Measurements from ENCODE around the gene WNT7B.

WNT7B gene

DNA sequence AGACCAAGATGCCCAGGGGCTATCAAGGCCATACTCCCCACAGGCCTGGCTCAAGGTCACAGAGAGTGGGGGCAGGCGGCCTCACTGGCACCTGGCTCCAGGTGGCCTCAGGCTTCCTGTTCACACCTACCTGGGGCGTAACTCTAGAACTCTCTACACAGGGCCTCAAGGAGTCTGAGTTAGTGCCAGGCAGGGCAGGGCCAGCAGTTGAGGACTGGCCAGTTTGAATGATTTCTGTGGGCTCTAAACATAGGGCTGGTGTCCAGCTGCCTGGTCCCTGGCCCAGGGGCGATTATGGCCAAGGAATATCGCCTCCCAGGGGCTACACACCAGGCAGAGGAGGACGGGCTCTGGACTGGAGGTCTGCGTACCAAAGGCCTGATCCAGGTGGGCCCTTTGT lies 79.2 kb downstream of the WNT7B start:
- H3K9me3 ChIP-seq (ENCODE audit: insufficient read depth, low read depth, low read length): no peaks in the 10 kb centered on the region
- TF ChIP-seq EZH2phosphoT487 (IDR thresholded peaks at IDR 0.05; ENCODE audit: borderline replicate concordance) (no peak), CTCF (conservative IDR thresholded peaks at IDR 0.05; ENCODE audit: low read length) (no peak)
- H3K4me2 ChIP-seq (ENCODE audit: low read depth, low read length, poor library complexity, severe bottlenecking): no peak overlapping the region
- no peak overlapping the region for H2AFZ ChIP-seq (ENCODE audit: low read length)
- H3K4me1 ChIP-seq (ENCODE audit: insufficient read depth, low read length, poor library complexity, severe bottlenecking): no peaks in the 10 kb centered on the region
- H3K4me3 ChIP-seq (ENCODE audit: low read length, poor library complexity, severe bottlenecking): no peak overlapping the region
- no peaks in the 10 kb centered on the region for H3K79me2 ChIP-seq (ENCODE audit: insufficient read depth, low read length)
- no peaks in the 10 kb centered on the region for H4K20me1 ChIP-seq (ENCODE audit: insufficient read depth, low read length, poor library complexity, severe bottlenecking)
- H3F3A ChIP-seq (ENCODE audit: low read depth): no peaks in the 10 kb centered on the region
- H3K9ac ChIP-seq (ENCODE audit: low read depth, low read length, poor library complexity, severe bottlenecking): no peak overlapping the region
- H3K9me2 ChIP-seq (replicated peaks; ENCODE audit: low read depth, low read length): no peaks in the 10 kb centered on the region
- no peaks in the 10 kb centered on the region for H3K27me3 ChIP-seq (ENCODE audit: insufficient read depth, low read length, poor library complexity, severe bottlenecking)
- no peaks in the 10 kb centered on the region for H3K36me3 ChIP-seq (ENCODE audit: insufficient read depth, low read length)

DNA sequence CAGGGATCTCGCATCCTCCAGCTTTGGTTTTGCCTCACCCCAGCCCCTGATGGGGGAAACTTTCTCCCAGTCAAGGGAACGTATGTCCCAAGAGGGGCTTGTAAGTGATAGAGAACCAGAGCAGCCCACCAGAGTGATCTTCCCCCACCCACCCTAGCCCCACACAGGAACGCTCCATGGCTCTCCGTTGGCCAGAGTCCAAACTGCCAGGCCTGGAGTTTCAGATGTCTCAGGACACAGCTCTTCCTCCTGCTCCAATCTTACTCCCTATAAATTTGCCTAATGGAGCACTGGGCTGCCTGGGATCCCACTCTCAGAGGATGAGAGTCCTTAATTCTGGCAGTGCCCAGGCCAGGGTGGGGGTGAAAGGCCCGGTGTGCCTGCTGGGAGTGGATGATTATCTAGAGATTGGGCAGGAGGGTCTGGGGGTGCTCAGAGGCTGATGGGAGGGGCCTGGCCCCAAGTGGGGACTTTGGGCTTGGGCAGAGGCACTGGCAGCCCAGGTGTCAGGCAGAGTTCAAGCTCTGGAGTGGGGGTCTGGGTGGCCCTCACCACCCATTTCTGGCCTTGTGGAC lies 79.9 kb downstream of the WNT7B start:
- TF ChIP-seq EZH2phosphoT487 (IDR thresholded peaks at IDR 0.05; ENCODE audit: borderline replicate concordance) (no peak), CTCF (conservative IDR thresholded peaks at IDR 0.05; ENCODE audit: low read length) (no peak)

DNA sequence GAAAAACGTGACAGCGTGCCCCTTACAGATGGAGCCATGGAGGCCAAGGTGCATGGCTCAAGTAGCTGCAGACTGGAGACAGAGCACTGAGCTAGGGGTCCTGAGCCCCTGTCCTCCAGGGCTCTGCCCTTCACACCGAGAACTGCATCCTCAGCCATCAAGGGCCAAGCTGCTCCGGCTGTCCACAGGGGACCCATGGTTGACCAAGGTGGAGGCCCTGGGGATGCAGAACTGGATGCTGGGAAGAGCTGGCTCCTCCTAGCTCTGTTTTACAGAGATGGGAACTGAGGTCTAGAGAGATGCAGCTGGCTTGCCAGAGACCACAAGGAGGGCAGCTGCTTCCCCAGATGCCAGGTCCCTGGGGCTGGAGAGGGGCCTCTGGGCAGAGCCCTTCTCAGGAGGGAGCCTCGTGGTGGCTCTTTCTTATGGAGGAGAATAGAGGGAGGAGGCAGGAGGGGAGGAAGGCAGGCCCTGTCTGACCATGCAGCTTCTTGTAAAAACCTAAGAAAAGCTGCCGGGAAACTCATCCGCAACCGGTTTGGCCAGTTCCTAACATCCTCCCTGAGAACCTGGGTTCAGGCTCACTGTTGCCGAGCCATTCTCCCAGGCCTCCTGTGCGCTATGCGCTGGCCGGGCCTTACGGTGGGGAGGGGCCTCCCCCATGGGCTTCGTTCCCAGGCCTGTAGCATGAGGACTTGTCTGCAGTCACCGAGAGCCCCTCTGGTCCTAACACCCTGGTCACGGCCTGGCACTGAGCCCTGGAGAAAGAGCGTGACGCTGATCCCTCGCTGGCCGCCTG lies 80.6 kb downstream of the WNT7B start:
- H3K4me2 ChIP-seq (ENCODE audit: low read depth, low read length, poor library complexity, severe bottlenecking): no peak overlapping the region
- TF ChIP-seq EZH2phosphoT487 (IDR thresholded peaks at IDR 0.05; ENCODE audit: borderline replicate concordance) (no peak), CTCF (conservative IDR thresholded peaks at IDR 0.05; ENCODE audit: low read length) (no peak)
- H3K27me3 ChIP-seq (ENCODE audit: insufficient read depth, low read length, poor library complexity, severe bottlenecking): no peaks in the 10 kb centered on the region
- H4K20me1 ChIP-seq (ENCODE audit: insufficient read depth, low read length, poor library complexity, severe bottlenecking): no peaks in the 10 kb centered on the region
- no peaks in the 10 kb centered on the region for H3K4me1 ChIP-seq (ENCODE audit: insufficient read depth, low read length, poor library complexity, severe bottlenecking)
- no peaks in the 10 kb centered on the region for H3K36me3 ChIP-seq (ENCODE audit: insufficient read depth, low read length)
- H3K9me2 ChIP-seq (replicated peaks; ENCODE audit: low read depth, low read length): no peaks in the 10 kb centered on the region
- H3K79me2 ChIP-seq (ENCODE audit: insufficient read depth, low read length): no peaks in the 10 kb centered on the region
- no peaks in the 10 kb centered on the region for H3K9me3 ChIP-seq (ENCODE audit: insufficient read depth, low read depth, low read length)
- H3K9ac ChIP-seq (ENCODE audit: low read depth, low read length, poor library complexity, severe bottlenecking): no peak overlapping the region
- no peaks in the 10 kb centered on the region for H3F3A ChIP-seq (ENCODE audit: low read depth)
- H3K4me3 ChIP-seq (ENCODE audit: low read length, poor library complexity, severe bottlenecking): no peak overlapping the region
- no peak overlapping the region for H2AFZ ChIP-seq (ENCODE audit: low read length)

More for the DNA sequence above, 79.9 kb downstream of the WNT7B start:
- H3K9ac ChIP-seq (ENCODE audit: low read depth, low read length, poor library complexity, severe bottlenecking): no peak overlapping the region
- H3K9me2 ChIP-seq (replicated peaks; ENCODE audit: low read depth, low read length): no peaks in the 10 kb centered on the region
- H3K4me1 ChIP-seq (ENCODE audit: insufficient read depth, low read length, poor library complexity, severe bottlenecking): no peaks in the 10 kb centered on the region
- no peaks in the 10 kb centered on the region for H3F3A ChIP-seq (ENCODE audit: low read depth)
- no peak overlapping the region for H3K4me3 ChIP-seq (ENCODE audit: low read length, poor library complexity, severe bottlenecking)
- H3K9me3 ChIP-seq (ENCODE audit: insufficient read depth, low read depth, low read length): no peaks in the 10 kb centered on the region
- no peaks in the 10 kb centered on the region for H4K20me1 ChIP-seq (ENCODE audit: insufficient read depth, low read length, poor library complexity, severe bottlenecking)
- no peaks in the 10 kb centered on the region for H3K79me2 ChIP-seq (ENCODE audit: insufficient read depth, low read length)
- H3K4me2 ChIP-seq (ENCODE audit: low read depth, low read length, poor library complexity, severe bottlenecking): no peak overlapping the region
- H2AFZ ChIP-seq (ENCODE audit: low read length): no peak overlapping the region
- H3K36me3 ChIP-seq (ENCODE audit: insufficient read depth, low read length): no peaks in the 10 kb centered on the region
- H3K27me3 ChIP-seq (ENCODE audit: insufficient read depth, low read length, poor library complexity, severe bottlenecking): no peaks in the 10 kb centered on the region

Data from Loucy (cell line).